Keratinocyte (primary cell): ENCODE measurements around the gene PTGR2. TPM values are rescaled to one million over a fixed set of nuclear protein-coding genes. Genes with fewer than 3 reads are reported as not detected.

Experiments used
- DNase-seq: peaks from one replicate; pipeline ENCODE4 v3.0.0-alpha.2; 2011; ENCODE audit warnings: low read depth, missing footprints, low spot score
- FAIRE-seq: peaks from 2 replicates; lab custom pipeline; 2011; peaks lifted over from hg19 to GRCh38; lab: Jason Lieb, UNC
- H2AFZ ChIP-seq: 2 replicates; pipeline ENCODE4 v1.6.0; 2012; ENCODE audit warnings: low read length, control low read depth, inconsistent platforms; ENCODE audit not compliant: control insufficient read depth
- H3K27ac ChIP-seq: 2 replicates; pipeline ENCODE4 v1.5.1; 2011; ENCODE audit warnings: low read length; ENCODE audit not compliant: control insufficient read depth, insufficient read depth
- H3K27me3 ChIP-seq: 3 replicates; pipeline ENCODE4 v1.6.0; 2011; ENCODE audit warnings: low read length; ENCODE audit not compliant: control insufficient read depth, insufficient read depth; ENCODE audit errors: extremely low read depth
- H3K36me3 ChIP-seq, 2 experiments: 2 replicates in 1 of 2; 3 replicates in 1 of 2; pipeline ENCODE4 v1.5.1; 2011; ENCODE audit warnings: low read length in 2 of 2, mild to moderate bottlenecking in 1 of 2; ENCODE audit not compliant: control insufficient read depth in 2 of 2, insufficient read depth in 2 of 2; ENCODE audit errors: extremely low read depth in 1 of 2
- H3K4me1 ChIP-seq: 3 replicates; pipeline ENCODE4 v1.5.1; 2011; ENCODE audit warnings: low read length; ENCODE audit not compliant: control insufficient read depth, insufficient read depth; ENCODE audit errors: extremely low read depth
- H3K4me2 ChIP-seq: 3 replicates; pipeline ENCODE4 v1.6.0; 2011; ENCODE audit warnings: low read depth, low read length; ENCODE audit not compliant: control insufficient read depth, insufficient read depth; ENCODE audit errors: extremely low read depth
- H3K4me3 ChIP-seq, 3 experiments: fragments of 200-600 bp in 1 of 3; sonication (generic) in 1 of 3; 2 replicates in 2 of 3; 3 replicates in 1 of 3; pipeline ENCODE4 v1.5.1; 2011 to 2016; ENCODE audit warnings: low read length in 3 of 3, mild to moderate bottlenecking in 3 of 3, control low read depth in 2 of 3, inconsistent platforms in 1 of 3, low read depth in 1 of 3, mixed read lengths in 1 of 3, mixed run types in 1 of 3, moderate library complexity in 1 of 3; ENCODE audit not compliant: control insufficient read depth in 2 of 3, insufficient read depth in 2 of 3; ENCODE audit errors: extremely low read depth in 1 of 3
- H3K79me2 ChIP-seq: 2 replicates; pipeline ENCODE4 v1.6.0; 2012; ENCODE audit warnings: low read length; ENCODE audit not compliant: control insufficient read depth, insufficient read depth
- H3K9ac ChIP-seq: 3 replicates; pipeline ENCODE4 v1.6.0; 2011; ENCODE audit warnings: low read length; ENCODE audit not compliant: control insufficient read depth, insufficient read depth; ENCODE audit errors: extremely low read depth
- H3K9me1 ChIP-seq: 3 replicates; pipeline ENCODE4 v1.6.0; 2011; ENCODE audit warnings: low read length; ENCODE audit not compliant: control insufficient read depth, insufficient read depth; ENCODE audit errors: extremely low read depth
- H3K9me3 ChIP-seq: 2 replicates; pipeline ENCODE4 v1.5.1; 2012; ENCODE audit warnings: low read depth, low read length; ENCODE audit not compliant: control insufficient read depth
- H4K20me1 ChIP-seq: 3 replicates; pipeline ENCODE4 v1.6.0; 2011; ENCODE audit warnings: low read length; ENCODE audit not compliant: control insufficient read depth, insufficient read depth; ENCODE audit errors: extremely low read depth
- EZH2 ChIP-seq: IDR thresholded peaks from one replicate; pipeline ENCODE4 v1.6.1; 2012; ENCODE audit warnings: inconsistent platforms, mild to moderate bottlenecking, low read length, moderate library complexity
- dilution Hi-C: fragments of 300-500 bp; cut with MboI; formaldehyde crosslinking; loops from one replicate; pipeline ENCODE4 v1.7.0; 2020; ENCODE audit warnings: low sequenced_read_pairs; ENCODE audit not compliant: extremely low pct_ligation_motif_present
- polyA plus RNA-seq, 5 experiments: library from polyadenylated mRNA; depleted of rRNA in 3 of 5; stranded (reverse) in 3 of 5; stranded (forward) in 1 of 5; unstranded in 1 of 5; fragments of >200 nt; gene quantifications; 1 replicate in 1 of 5; 2 replicates in 3 of 5; 3 replicates in 1 of 5; pipeline versions ENCODE4 v1.2.1 to v1.2.3, GENCODE V29; 2011 to 2012; ENCODE audit warnings: missing spikeins in 2 of 5, low read depth in 1 of 5, low replicate concordance in 1 of 5
- TF ChIP-seq, protein P1 (sequence below), 3 experiments: IDR thresholded peaks in 1 of 3; conservative IDR thresholded peaks in 1 of 3; optimal IDR thresholded peaks in 1 of 3; 2 replicates in 2 of 3; 3 replicates in 1 of 3; pipeline versions ENCODE3 to v1.5.1; 2011; ENCODE audit warnings: low read length in 3 of 3, mild to moderate bottlenecking in 3 of 3, moderate library complexity in 2 of 3, control low read depth in 1 of 3, inconsistent platforms in 1 of 3; ENCODE audit not compliant: insufficient read depth in 2 of 3; ENCODE audit errors: extremely low read depth in 1 of 3

The PTGR2 gene
- polyA plus RNA-seq, 1 donor (not counting 4 experiments of a cell fraction or from before 2014, with no cell fraction given): 19.5 TPM

DNA sequence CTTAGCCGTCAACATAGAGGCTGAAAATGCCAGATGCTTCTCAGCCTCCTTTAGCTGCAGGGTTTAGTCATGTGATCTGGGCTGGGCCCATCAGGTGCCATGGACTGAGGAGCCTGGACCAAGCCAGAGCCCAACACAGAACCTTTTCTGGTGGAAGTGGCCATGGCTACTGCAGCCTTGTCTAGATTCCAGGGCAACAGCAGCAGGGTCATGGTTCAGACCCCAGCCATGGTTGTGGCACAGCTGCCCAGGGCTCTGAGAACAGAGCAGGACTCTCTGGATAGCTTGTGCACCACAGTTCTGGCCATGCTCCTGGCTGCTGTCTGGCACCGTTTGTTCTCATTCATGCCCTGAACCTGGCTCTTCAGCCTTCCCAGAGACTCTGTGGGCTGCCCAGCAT, 47.0 kb upstream of the PTGR2 start:
- H3K4me3 ChIP-seq: no peak overlapping the region
- H3K4me1 ChIP-seq: peaks cover 25% of the 10 kb centered on the region
- H4K20me1 ChIP-seq: no peaks in the 10 kb centered on the region
- H3K4me2 ChIP-seq: no peak overlapping the region
- no peaks in the 10 kb centered on the region for H3K9me1 ChIP-seq
- H3K79me2 ChIP-seq: no peaks in the 10 kb centered on the region
- dilution Hi-C loops: no loop called here
- no peaks in the 10 kb centered on the region for H3K9me3 ChIP-seq
- no peak overlapping the region for H3K9ac ChIP-seq
- no peaks in the 10 kb centered on the region for H3K27me3 ChIP-seq
- H3K27ac ChIP-seq: no peak overlapping the region
- no peak for DNase-seq
- H2AFZ ChIP-seq: no peak overlapping the region
- TF ChIP-seq, protein P1, sequence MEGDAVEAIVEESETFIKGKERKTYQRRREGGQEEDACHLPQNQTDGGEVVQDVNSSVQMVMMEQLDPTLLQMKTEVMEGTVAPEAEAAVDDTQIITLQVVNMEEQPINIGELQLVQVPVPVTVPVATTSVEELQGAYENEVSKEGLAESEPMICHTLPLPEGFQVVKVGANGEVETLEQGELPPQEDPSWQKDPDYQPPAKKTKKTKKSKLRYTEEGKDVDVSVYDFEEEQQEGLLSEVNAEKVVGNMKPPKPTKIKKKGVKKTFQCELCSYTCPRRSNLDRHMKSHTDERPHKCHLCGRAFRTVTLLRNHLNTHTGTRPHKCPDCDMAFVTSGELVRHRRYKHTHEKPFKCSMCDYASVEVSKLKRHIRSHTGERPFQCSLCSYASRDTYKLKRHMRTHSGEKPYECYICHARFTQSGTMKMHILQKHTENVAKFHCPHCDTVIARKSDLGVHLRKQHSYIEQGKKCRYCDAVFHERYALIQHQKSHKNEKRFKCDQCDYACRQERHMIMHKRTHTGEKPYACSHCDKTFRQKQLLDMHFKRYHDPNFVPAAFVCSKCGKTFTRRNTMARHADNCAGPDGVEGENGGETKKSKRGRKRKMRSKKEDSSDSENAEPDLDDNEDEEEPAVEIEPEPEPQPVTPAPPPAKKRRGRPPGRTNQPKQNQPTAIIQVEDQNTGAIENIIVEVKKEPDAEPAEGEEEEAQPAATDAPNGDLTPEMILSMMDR (optimal IDR thresholded peaks at IDR 0.05 in 1 of 3, IDR thresholded peaks at IDR 0.05 in 1 of 3, conservative IDR thresholded peaks at IDR 0.05 in 1 of 3; ENCODE audit: extremely low read depth in 1 of 3, insufficient read depth in 2 of 3, low read length in 3 of 3): no peak
- TF ChIP-seq EZH2: no peak
- no peak for FAIRE-seq
- no peaks in the 10 kb centered on the region for H3K36me3 ChIP-seq

GRCh38 chr14:73807457-73807856, 44.2 kb upstream of the PTGR2 start:
- Histone ChIP-seq H3K4me3 (no peak overlapping the region), H3K9me1 (no peaks in the 10 kb centered on the region), H4K20me1 (no peaks in the 10 kb centered on the region), H3K79me2 (no peaks in the 10 kb centered on the region), H3K4me2 (no peak overlapping the region), H3K9me3 (no peaks in the 10 kb centered on the region), H3K27me3 (no peaks in the 10 kb centered on the region), H2AFZ (no peak overlapping the region), H3K4me1 (peaks cover 16% of the 10 kb centered on the region), H3K9ac (no peak overlapping the region), H3K36me3 (no peaks in the 10 kb centered on the region), H3K27ac (no peak overlapping the region)
- DNase-seq (no peak), FAIRE-seq (no peak)
- dilution Hi-C loops: no loop called here
- TF ChIP-seq, protein P1 (optimal IDR thresholded peaks at IDR 0.05 in 1 of 3, IDR thresholded peaks at IDR 0.05 in 1 of 3, conservative IDR thresholded peaks at IDR 0.05 in 1 of 3; ENCODE audit: extremely low read depth in 1 of 3, insufficient read depth in 2 of 3, low read length in 3 of 3): no peak
- no peak for TF ChIP-seq EZH2
